Immature natural killer cell (primary cell): ENCODE measurements around the gene KRAS. TPM values are rescaled to one million over a fixed set of nuclear protein-coding genes. Genes with fewer than 3 reads are reported as not detected.

ENCODE experiments used
- DNase-seq, 3 donors: peaks; one replicate each; pipeline ENCODE4 v3.0.0; 2022; ENCODE audit warnings: mixed read lengths in 1 of 3
- H3K27ac Mint-ChIP-seq, 6 donors: one replicate each; pipeline ENCODE4 v1.8.0; 2020; ENCODE audit warnings: mixed read lengths in 6 of 6, mild to moderate bottlenecking in 5 of 6, inconsistent platforms in 4 of 6, moderate library complexity in 3 of 6
- H3K27me3 Mint-ChIP-seq, 3 donors: one replicate each; pipeline ENCODE4 v1.8.0; 2020 to 2021; ENCODE audit warnings: low read depth in 3 of 3, mild to moderate bottlenecking in 3 of 3, mixed read lengths in 3 of 3, moderate library complexity in 3 of 3, inconsistent platforms in 1 of 3
- H3K36me3 Mint-ChIP-seq, 3 donors: one replicate each; pipeline ENCODE4 v1.8.0; 2020; ENCODE audit warnings: mixed read lengths in 3 of 3, inconsistent platforms in 2 of 3, mild to moderate bottlenecking in 2 of 3
- H3K4me1 Mint-ChIP-seq, 2 donors: one replicate each; pipeline ENCODE4 v1.8.0; 2020; ENCODE audit warnings: inconsistent platforms in 2 of 2, mild to moderate bottlenecking in 2 of 2, mixed read lengths in 2 of 2, moderate library complexity in 1 of 2
- H3K4me3 Mint-ChIP-seq, 5 donors: one replicate each; pipeline ENCODE4 v1.8.0; 2020; ENCODE audit warnings: mild to moderate bottlenecking in 5 of 5, mixed read lengths in 5 of 5, inconsistent platforms in 3 of 5, moderate library complexity in 3 of 5
- H3K9me3 Mint-ChIP-seq, 6 donors: one replicate each; pipeline ENCODE4 v1.8.0; 2020; ENCODE audit warnings: mild to moderate bottlenecking in 6 of 6, mixed read lengths in 6 of 6, inconsistent platforms in 4 of 6, moderate library complexity in 3 of 6
- polyA plus RNA-seq, 3 donors: library from polyadenylated mRNA; unstranded; fragments of 300-500 nt; fragmentation: Illumina TruSeq; gene quantifications; one replicate each; pipeline ENCODE4 v1.2.3, GENCODE V29; 2021

KRAS gene
- polyA plus RNA-seq, 3 donors from 2014 or later: 30.0 to 54.0 (median 33.9) TPM

- no peak for DNase-seq
- Mint-ChIP-seq H3K9me3 (no peaks in the 10 kb centered on the region), H3K4me3 (no peak overlapping the region), H3K36me3 (no peaks in the 10 kb centered on the region), H3K27me3 (peaks cover 0 to 5% (median 1%) of the 10 kb centered on the region in 3 donors), H3K27ac (no peak overlapping the region), H3K4me1 (peaks cover 6 to 7% of the 10 kb centered on the region in 2 donors)
Measured at GRCh38 chr12:25269701-25270100, 19.0 kb upstream of the KRAS start.

GRCh38 chr12:25266497-25266896 lies 15.8 kb upstream of the KRAS start:
- Mint-ChIP-seq H3K27me3 (peaks cover 0 to 5% (median 1%) of the 10 kb centered on the region in 3 donors), H3K4me1 (peaks cover 2 to 6% of the 10 kb centered on the region in 2 donors), H3K27ac (no peak overlapping the region), H3K9me3 (no peaks in the 10 kb centered on the region), H3K36me3 (no peaks in the 10 kb centered on the region), H3K4me3 (no peak overlapping the region)
- no peak for DNase-seq

- H3K27ac Mint-ChIP-seq: no peak overlapping the region
- peaks cover 0 to 3% of the 10 kb centered on the region in 2 donors for H3K4me1 Mint-ChIP-seq
- H3K27me3 Mint-ChIP-seq: peaks cover 0 to 5% (median 1%) of the 10 kb centered on the region in 3 donors
- H3K36me3 Mint-ChIP-seq: peaks cover 0 to 8% (median 5%) of the 10 kb centered on the region in 3 donors
- no peaks in the 10 kb centered on the region for H3K9me3 Mint-ChIP-seq
- no peak for DNase-seq
- H3K4me3 Mint-ChIP-seq: no peak overlapping the region
Measured at GRCh38 chr12:25264862-25265261, 14.1 kb upstream of the KRAS start.

- Mint-ChIP-seq H3K27me3 (peaks cover 0 to 5% (median 1%) of the 10 kb centered on the region in 3 donors), H3K9me3 (no peaks in the 10 kb centered on the region), H3K36me3 (peaks cover 0 to 8% (median 5%) of the 10 kb centered on the region in 3 donors), H3K27ac (no peak overlapping the region), H3K4me1 (no peaks in the 10 kb centered on the region), H3K4me3 (no peak overlapping the region)
- no peak for DNase-seq
Measured at GRCh38 chr12:25264114-25264513, 13.4 kb upstream of the KRAS start.

- Mint-ChIP-seq H3K9me3 (no peaks in the 10 kb centered on the region), H3K4me1 (no peaks in the 10 kb centered on the region), H3K36me3 (peaks cover 0 to 8% (median 5%) of the 10 kb centered on the region in 3 donors), H3K27me3 (peaks cover 0 to 5% (median 1%) of the 10 kb centered on the region in 3 donors), H3K27ac (no peak overlapping the region), H3K4me3 (no peak overlapping the region)
- DNase-seq: no peak
Measured at GRCh38 chr12:25263594-25263993, 12.9 kb upstream of the KRAS start.

- Mint-ChIP-seq H3K27ac (no peak overlapping the region), H3K4me1 (no peaks in the 10 kb centered on the region), H3K4me3 (no peak overlapping the region), H3K9me3 (no peaks in the 10 kb centered on the region), H3K27me3 (peaks cover 0 to 5% (median 0%) of the 10 kb centered on the region in 3 donors), H3K36me3 (peaks cover 0 to 8% (median 5%) of the 10 kb centered on the region in 3 donors)
- no peak for DNase-seq
Measured at GRCh38 chr12:25262389-25263074, 11.8 kb upstream of the KRAS start.

GRCh38 chr12:25257590-25258324 lies 7.0 kb upstream of the KRAS start:
- DNase-seq: no peak
- no peak overlapping the region for H3K27ac Mint-ChIP-seq
- H3K4me3 Mint-ChIP-seq: no peak overlapping the region
- H3K36me3 Mint-ChIP-seq: peaks cover 0 to 10% (median 5%) of the 10 kb centered on the region in 3 donors
- H3K9me3 Mint-ChIP-seq: no peaks in the 10 kb centered on the region
- H3K27me3 Mint-ChIP-seq: peaks cover 0 to 1% (median 1%) of the 10 kb centered on the region in 3 donors
- no peaks in the 10 kb centered on the region for H3K4me1 Mint-ChIP-seq

- no peak overlapping the region for H3K27ac Mint-ChIP-seq
- H3K36me3 Mint-ChIP-seq: peaks cover 0 to 10% (median 5%) of the 10 kb centered on the region in 3 donors
- peaks cover 0 to 2% (median 1%) of the 10 kb centered on the region in 3 donors for H3K27me3 Mint-ChIP-seq
- H3K4me3 Mint-ChIP-seq: no peak overlapping the region
- no peaks in the 10 kb centered on the region for H3K9me3 Mint-ChIP-seq
- peaks cover 0 to under 1% of the 10 kb centered on the region in 2 donors for H3K4me1 Mint-ChIP-seq
- no peak for DNase-seq
Measured at GRCh38 chr12:25256826-25257225, 6.1 kb upstream of the KRAS start.

GRCh38 chr12:25256005-25256404 lies 5.3 kb upstream of the KRAS start:
- no peak overlapping the region for H3K27ac Mint-ChIP-seq
- no peaks in the 10 kb centered on the region for H3K9me3 Mint-ChIP-seq
- peaks cover 0 to 5% (median 1%) of the 10 kb centered on the region in 3 donors for H3K27me3 Mint-ChIP-seq
- H3K36me3 Mint-ChIP-seq: peaks cover 0 to 10% (median 5%) of the 10 kb centered on the region in 3 donors
- no peak for DNase-seq
- H3K4me1 Mint-ChIP-seq: peaks cover 4 to 6% of the 10 kb centered on the region in 2 donors
- no peak overlapping the region for H3K4me3 Mint-ChIP-seq

GRCh38 chr12:25254271-25254880 lies 3.6 kb upstream of the KRAS start:
- peaks cover 3 to 10% (median 5%) of the 10 kb centered on the region in 3 donors for H3K27me3 Mint-ChIP-seq
- H3K4me1 Mint-ChIP-seq: peaks cover 10 to 12% of the 10 kb centered on the region in 2 donors
- no peak for DNase-seq
- no peak overlapping the region for H3K4me3 Mint-ChIP-seq
- H3K36me3 Mint-ChIP-seq: peaks cover 0 to 3% (median 0%) of the 10 kb centered on the region in 3 donors
- H3K9me3 Mint-ChIP-seq: no peaks in the 10 kb centered on the region
- no peak overlapping the region for H3K27ac Mint-ChIP-seq

- no peak overlapping the region for H3K4me3 Mint-ChIP-seq
- peaks cover 0 to 3% (median 0%) of the 10 kb centered on the region in 3 donors for H3K36me3 Mint-ChIP-seq
- DNase-seq: no peak
- no peaks in the 10 kb centered on the region for H3K9me3 Mint-ChIP-seq
- H3K27me3 Mint-ChIP-seq: peaks cover 3 to 10% (median 5%) of the 10 kb centered on the region in 3 donors
- peak overlapping the region in 5 of 6 donors; percentile 0 to 89 (median 22) for H3K27ac Mint-ChIP-seq
- peaks cover 16 to 21% of the 10 kb centered on the region in 2 donors for H3K4me1 Mint-ChIP-seq
Measured at GRCh38 chr12:25253371-25254068, 2.8 kb upstream of the KRAS start.

- H3K27ac Mint-ChIP-seq: peak overlapping the region in 5 of 6 donors; percentile 31 to 96 (median 71)
- H3K9me3 Mint-ChIP-seq: no peaks in the 10 kb centered on the region
- peaks cover 3 to 10% (median 5%) of the 10 kb centered on the region in 3 donors for H3K27me3 Mint-ChIP-seq
- DNase-seq: no peak
- H3K36me3 Mint-ChIP-seq: peaks cover 0 to 3% (median 0%) of the 10 kb centered on the region in 3 donors
- peaks cover 17 to 25% of the 10 kb centered on the region in 2 donors for H3K4me1 Mint-ChIP-seq
- peak overlapping the region in 3 of 5 donors; percentile 4 to 48 (median 6) for H3K4me3 Mint-ChIP-seq
Measured at GRCh38 chr12:25252946-25253345, 2.2 kb upstream of the KRAS start.

- H3K36me3 Mint-ChIP-seq: peaks cover 0 to 4% (median 0%) of the 10 kb centered on the region in 3 donors
- no peak for DNase-seq
- peak overlapping the region; percentile 87 to 96 (median 88) for H3K27ac Mint-ChIP-seq
- H3K4me1 Mint-ChIP-seq: peaks cover 22 to 35% of the 10 kb centered on the region in 2 donors
- no peaks in the 10 kb centered on the region for H3K9me3 Mint-ChIP-seq
- H3K4me3 Mint-ChIP-seq: peak overlapping the region; percentile 77 to 93 (median 91)
- H3K27me3 Mint-ChIP-seq: peaks cover 3 to 10% (median 5%) of the 10 kb centered on the region in 3 donors
Measured at GRCh38 chr12:25251769-25252168, 1.0 kb upstream of the KRAS start.
